ENCODE measurements around the gene SLC25A3. TPM values are rescaled to one million over a fixed set of nuclear protein-coding genes. Genes with fewer than 3 reads are reported as not detected.

SLC25A3 gene
- total and polyA plus RNA-seq, 9 of the 15 experiments (the other 6 are each of a cell fraction or from before 2014, with no cell fraction given) = 264 to 766 (median 495) TPM

- no peak for TF ChIP-seq PTBP1 (IDR thresholded peaks at IDR 0.05; ENCODE audit: low read depth, low read length)
- TF ChIP-seq ZNF699 (CRISPR knock-in tag; IDR thresholded peaks at IDR 0.05; ENCODE audit: insufficient replicate concordance) = no peak
- no peak for TF ChIP-seq KHSRP (IDR thresholded peaks at IDR 0.05)
- TF ChIP-seq ZNF408 (CRISPR knock-in tag; IDR thresholded peaks at IDR 0.05; ENCODE audit: low read depth) = no peak
- TF ChIP-seq, protein P1, sequence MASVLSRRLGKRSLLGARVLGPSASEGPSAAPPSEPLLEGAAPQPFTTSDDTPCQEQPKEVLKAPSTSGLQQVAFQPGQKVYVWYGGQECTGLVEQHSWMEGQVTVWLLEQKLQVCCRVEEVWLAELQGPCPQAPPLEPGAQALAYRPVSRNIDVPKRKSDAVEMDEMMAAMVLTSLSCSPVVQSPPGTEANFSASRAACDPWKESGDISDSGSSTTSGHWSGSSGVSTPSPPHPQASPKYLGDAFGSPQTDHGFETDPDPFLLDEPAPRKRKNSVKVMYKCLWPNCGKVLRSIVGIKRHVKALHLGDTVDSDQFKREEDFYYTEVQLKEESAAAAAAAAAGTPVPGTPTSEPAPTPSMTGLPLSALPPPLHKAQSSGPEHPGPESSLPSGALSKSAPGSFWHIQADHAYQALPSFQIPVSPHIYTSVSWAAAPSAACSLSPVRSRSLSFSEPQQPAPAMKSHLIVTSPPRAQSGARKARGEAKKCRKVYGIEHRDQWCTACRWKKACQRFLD (CRISPR knock-in tag; IDR thresholded peaks at IDR 0.05) = peak; percentile 93
- TF ChIP-seq ZNF224 (CRISPR knock-in tag; IDR thresholded peaks at IDR 0.05) = no peak
- TF ChIP-seq KDM1A (IDR thresholded peaks at IDR 0.05) = no peak
- peak; percentile 50 to 56; a peak in 2 of 4 replicates for TF ChIP-seq FOXK2 (conservative IDR thresholded peaks at IDR 0.05 in 1 of 2, IDR thresholded peaks at IDR 0.05 in 1 of 2; ENCODE audit: low read depth in 2 of 2)
- no peak for TF ChIP-seq ZMIZ1 (IDR thresholded peaks at IDR 0.05; ENCODE audit: low read depth in 2 of 2, low read length in 2 of 2)
- TF ChIP-seq JUND (IDR thresholded peaks at IDR 0.05; ENCODE audit: borderline replicate concordance, low read depth, low read length) = 0 out of 2 replicates have a peak, but pooled peaks have one; percentile 5
- no peak for TF ChIP-seq JUND (tag; IDR thresholded peaks at IDR 0.05; ENCODE audit: borderline replicate concordance, low read depth, low read length)
- TF ChIP-seq ZFP91 (CRISPR knock-in tag; IDR thresholded peaks at IDR 0.05) = no peak
- TF ChIP-seq CHD2 (IDR thresholded peaks at IDR 0.05; ENCODE audit: low read depth, low read length) = peak; percentile 34; the same call in 1 of the 2 replicates
- no peak for TF ChIP-seq POLR3A (IDR thresholded peaks at IDR 0.05; ENCODE audit: borderline replicate concordance, extremely low read depth, insufficient read depth, insufficient read length)
- peak in 1 of 3 experiments; percentile 58 for TF ChIP-seq YY1 (IDR thresholded peaks at IDR 0.05; ENCODE audit: borderline replicate concordance in 1 of 3, control insufficient read depth in 1 of 3, extremely low read depth in 1 of 3, insufficient read depth in 3 of 3, insufficient read length in 1 of 3, insufficient replicate concordance in 2 of 3, low read depth in 1 of 3, low read length in 2 of 3)
- 0 out of 2 replicates have a peak, but pooled peaks have one; percentile 20 for TF ChIP-seq FOXP1 (CRISPR knock-in tag; IDR thresholded peaks at IDR 0.05)
- no peak for TF ChIP-seq TCFL5 (CRISPR knock-in tag; conservative IDR thresholded peaks at IDR 0.05)
- no peak for TF ChIP-seq FIP1L1 (IDR thresholded peaks at IDR 0.05; ENCODE audit: low read depth, low read length, poor library complexity, severe bottlenecking)
- TF ChIP-seq RFX5 (IDR thresholded peaks at IDR 0.05; ENCODE audit: low read depth, low read length) = no peak
- no peak; the same call in 1 of the 2 replicates for TF ChIP-seq BHLHE40 (IDR thresholded peaks at IDR 0.05; ENCODE audit: low read length)
Observed at GRCh38 chr12:98644712-98645571, 51.5 kb downstream of the SLC25A3 start, which contains the start of the genes APAF1 and IKBIP (continued).

Data from K562 (cell line).